CD4-positive, alpha-beta T cell treated with Interleukin-4 for 1 hour (primary cell): ENCODE results near the gene GAPVD1.
"Not testable (repeated sequence)": the region's sequence is repeated elsewhere in the genome, so short reads cannot be mapped to it uniquely, and the experiment has no call there.

Source experiments
- DNase-seq, 2 donors: peaks; one replicate each; pipeline ENCODE4 v3.0.0-alpha.2; 2020 to 2022

GAPVD1 gene

DNA sequence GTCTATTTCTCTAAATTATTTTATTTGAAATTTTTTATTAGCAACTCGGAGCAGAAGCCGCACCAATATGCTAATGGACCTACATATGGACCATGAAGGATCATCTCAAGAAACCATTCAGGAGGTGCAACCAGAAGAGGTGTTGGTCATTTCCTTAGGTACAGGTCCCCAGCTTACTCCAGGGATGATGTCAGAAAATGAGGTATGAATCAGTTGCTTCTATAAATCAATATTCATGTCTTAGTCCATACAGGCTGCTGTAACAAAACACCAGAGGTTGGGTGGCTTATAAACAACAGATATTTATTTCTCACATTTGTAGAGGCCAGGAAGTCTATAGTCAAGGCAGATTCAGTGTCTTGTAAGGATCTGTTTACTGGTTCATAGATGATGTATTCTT, 50.8 kb downstream of the GAPVD1 start:
- DNase-seq: no peak

DNA sequence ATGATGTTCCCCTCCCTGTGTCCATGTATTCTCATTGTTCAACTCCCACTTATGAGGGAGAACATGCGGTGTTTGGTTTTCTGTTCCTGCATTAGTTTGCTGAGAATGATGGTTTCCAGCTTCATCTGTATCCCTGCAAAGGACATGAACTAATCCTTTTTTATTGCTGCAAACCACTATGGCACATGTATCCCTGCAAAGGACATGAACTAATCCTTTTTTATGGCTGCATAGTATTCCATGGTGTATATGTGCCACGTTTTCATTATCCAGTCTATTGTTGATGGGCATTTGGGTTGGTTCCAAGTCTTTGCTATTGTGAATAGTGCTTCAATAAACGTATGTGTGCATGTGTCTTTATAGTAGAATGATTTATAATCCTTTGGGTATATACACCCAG, 54.7 kb downstream of the GAPVD1 start:
- DNase-seq: not testable (repeated sequence)

DNA sequence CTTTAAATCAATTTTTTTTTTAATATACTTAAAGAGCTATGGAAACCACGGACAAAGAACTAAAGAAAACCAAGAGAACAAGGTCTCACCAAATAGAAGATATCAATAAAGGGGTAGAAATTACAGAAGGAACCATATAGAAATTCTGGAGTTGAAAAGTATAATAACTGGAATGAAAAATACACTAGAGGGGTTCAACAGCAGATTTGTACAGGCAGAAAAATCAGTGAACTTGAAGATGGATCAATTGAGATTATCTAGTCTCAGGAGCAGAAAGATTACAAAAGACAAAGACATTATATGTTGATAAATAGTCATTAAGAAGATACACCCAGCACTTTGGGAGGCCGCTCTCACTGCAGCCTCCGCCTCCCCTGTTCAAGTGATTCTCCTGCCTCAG, 56.1 kb downstream of the GAPVD1 start:
- DNase-seq: no peak

DNA sequence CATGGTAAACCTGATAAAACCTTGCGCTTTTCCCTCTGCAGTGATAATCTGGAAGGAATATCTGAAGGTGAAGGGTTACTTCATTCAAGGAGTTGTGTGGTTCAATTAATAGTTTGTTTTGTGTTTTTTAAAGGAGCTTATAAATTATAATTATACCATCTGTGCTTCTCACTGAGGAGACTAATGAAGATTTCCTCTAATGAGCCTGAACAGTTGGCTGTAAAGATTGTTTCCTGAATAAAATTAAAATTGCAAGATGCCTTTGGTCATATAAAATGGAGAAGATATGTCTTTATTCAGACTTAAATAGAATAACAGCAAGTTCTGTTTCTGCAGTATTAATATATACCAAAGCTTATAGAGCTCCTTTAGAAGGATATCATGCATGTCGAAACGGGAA, 59.9 kb downstream of the GAPVD1 start:
- DNase-seq: no peak

DNA sequence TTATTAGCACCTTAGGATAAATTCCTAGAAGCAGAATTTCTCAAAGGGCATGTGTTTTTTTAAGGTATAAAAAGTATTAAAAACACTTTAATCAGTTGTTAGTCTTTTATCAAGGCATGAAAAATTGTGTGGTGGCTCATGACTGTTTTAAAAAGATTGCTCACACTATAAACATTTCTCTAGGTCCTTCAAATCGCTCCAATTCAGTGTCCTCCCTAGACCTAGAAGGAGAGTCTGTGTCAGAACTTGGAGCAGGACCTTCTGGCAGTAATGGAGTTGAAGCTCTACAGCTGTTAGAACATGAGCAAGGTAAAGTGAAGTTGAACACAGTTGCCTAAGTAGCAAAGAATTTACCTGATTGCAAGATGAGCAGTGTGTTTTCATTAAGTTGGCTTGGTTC, 62.0 kb downstream of the GAPVD1 start:
- DNase-seq: no peak

DNA sequence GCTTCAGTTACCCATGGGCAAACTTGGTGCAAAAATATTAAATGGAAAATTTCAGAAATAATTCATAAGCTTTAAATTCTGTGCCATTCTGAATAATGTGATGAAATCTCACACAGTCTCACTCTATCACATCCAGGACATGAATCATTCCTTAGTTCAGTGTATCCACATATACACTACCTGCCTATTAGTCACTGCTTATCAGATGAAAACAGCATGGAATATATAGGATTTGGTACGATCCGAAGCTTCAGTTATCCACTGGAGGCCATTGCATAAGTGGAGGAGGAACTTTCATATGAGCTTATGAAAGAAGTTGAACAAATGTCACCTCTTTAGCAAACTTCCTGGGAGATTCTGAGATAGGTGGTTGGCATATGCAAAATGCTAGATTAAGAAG, 64.2 kb downstream of the GAPVD1 start:
- DNase-seq: no peak

DNA sequence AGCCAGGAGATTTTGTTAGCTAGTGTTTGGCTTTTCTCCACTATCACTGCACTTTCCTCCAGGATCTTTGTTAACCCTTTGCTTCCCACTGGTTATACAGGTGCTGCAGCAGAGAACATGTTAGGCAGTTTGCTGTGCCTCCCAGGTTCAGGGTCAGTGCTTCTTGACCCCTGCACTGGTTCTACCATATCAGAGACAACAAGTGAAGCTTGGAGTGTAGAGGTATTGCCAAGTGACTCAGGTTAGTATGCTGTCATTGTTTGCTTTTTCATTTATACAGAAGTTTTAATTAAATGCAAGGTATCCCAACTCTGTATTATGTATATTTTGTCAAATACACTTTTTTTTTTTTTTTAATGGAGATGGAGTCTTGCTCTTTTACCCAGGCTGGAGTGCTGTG, 68.4 kb downstream of the GAPVD1 start:
- DNase-seq: no peak

DNA sequence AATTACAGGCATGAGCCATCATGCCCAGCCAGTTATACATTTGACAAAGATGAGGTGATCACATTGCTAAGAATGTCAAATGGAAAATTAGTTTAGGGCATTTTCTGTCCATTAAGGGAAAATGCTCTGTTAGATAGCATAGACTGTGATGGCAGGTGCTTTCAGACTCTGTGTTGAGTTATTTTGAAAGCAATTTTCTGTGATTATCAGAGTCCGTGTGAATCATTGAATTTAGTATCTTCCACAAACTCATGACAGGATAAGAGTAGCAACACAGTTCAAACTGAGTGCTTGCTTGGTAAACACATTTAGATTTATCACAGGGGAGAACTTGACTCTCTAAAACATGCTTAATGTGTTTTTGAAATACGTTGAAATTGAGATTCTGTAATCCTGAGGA, 69.0 kb downstream of the GAPVD1 start:
- DNase-seq: no peak

DNA sequence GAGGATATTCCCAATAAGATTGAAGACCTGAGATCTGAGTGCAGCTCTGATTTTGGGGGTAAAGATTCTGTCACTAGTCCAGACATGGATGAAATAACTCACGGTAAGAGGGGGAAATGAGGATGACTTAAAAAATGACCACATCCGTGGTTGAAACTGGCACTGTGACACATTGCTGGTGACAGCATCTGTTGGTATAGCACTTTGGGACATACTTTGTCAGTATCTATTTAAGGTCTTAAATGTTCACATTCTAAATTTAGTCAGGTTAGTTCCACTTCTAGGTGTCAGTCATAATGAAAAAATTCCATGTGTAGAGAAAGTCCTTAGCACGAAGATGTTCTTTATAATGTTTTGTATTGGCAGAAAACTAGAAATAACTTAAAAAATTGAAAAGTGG, 70.9 kb downstream of the GAPVD1 start:
- no peak for DNase-seq

DNA sequence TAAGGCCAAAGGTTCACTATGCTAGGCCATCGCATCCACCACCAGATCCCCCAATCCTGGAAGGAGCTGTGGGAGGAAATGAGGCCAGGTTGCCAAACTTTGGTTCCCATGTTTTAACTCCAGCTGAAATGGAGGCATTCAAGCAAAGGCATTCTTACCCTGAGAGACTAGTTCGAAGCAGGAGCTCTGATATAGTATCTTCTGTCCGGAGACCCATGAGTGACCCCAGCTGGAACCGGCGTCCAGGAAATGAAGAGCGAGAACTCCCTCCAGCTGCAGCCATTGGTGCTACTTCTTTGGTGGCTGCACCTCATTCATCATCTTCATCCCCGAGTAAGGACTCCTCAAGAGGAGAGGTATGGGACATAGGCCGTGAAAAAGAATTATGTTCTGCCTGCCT, 75.6 kb downstream of the GAPVD1 start:
- DNase-seq: no peak

DNA sequence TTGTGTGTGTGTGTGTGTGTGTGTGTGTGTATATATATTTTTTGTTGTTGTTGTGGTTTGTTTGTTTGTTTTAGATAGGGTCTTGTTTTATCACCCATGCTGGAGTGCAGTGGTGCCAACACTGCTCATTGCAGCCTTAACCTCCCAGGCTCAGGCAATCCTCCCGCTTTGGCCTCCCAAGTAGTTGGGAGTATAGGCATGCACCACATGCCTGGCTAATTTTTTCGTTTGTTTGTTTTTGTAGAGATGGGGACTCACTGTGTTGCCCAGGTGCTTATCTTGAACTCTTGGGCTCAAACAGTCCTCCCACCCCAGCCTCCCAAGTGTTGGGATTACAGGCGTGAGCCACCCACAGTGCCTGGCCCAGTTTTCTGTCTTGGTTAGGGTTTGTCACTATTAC, 77.3 kb downstream of the GAPVD1 start:
- DNase-seq: no peak

DNA sequence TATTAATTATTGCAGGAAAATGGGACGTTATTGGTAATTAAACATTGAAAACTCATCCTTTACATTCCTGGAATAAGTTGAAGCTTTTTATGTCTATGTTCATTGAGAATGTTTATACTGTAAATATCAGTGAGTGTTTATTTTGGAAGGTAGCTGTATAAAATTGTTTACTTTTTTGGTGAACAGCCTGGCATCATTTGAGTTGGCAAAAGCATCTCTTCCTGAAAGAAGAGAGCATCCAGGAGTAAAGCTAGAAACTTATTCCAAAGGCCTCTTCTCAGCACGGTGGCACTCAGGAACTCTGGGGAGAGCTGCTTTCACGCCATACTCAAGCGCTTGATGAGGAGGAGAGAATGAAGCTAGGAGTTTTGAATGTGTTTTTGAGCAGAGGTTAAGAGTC, 79.9 kb downstream of the GAPVD1 start:
- DNase-seq: no peak

DNA sequence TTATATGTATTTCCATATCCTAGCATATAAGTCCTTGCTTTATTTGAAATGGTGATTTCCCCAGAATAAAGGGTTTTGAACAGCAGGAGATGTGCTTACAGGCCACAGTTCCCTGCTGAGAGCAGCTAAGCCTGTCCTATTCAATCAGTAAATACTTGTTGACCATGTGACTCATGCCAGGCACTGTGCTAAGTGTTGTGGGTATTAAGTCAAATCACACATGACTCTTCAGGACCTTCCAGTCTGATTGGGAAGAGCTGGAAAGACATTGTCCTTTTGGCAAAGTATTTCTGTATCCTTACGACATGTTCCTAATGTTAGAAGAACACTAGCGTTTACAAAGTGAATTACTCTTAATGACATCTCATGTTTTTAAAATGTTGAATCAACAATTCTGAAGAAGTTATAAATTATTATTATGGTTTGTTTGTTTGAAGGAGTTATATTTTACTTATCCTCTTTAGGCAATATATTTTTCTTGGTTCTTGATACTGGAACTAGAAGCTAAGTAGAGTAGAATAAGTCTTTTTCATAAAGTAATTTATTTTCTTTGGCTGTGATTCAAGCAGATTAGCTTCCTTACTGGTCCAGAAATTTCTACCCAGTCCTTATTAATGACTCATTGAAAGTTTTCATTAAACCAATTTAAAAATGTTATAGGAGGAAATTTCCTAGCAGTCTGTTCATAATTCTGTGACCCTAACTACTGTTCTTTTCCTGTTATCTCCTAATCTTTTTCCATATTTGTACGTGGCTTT, 82.1 kb downstream of the GAPVD1 start:
- DNase-seq: no peak

DNA sequence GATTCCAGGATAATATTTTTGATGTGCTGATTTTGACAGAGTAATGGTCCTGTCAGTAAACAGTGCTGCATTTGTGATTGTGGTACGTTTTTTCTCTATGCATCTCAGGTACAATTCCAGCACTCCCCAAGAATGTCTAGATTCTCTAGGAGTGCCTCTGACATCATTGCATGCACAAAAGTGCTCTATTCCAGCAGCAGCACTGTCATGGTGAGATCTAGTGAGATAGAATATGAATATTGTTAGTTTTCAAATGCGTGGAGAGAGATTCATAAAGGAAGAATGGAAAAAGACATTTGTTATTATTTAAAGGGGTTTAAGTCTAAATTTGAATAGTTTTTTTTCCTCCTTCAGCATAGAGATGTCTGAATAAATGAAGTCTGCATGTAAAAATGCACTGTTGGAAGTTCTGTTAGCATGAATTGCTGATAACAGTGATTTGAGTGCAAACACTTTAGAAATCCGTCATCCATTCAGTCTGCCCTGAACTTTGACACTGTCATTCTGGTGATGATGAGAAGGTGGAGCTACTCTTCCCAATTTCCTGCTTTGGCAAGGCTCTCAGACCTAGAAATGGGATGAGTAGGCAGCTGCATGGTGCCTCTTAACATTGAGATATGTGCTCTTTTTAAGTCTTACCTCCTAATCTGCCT, 84.6 kb downstream of the GAPVD1 start:
- DNase-seq: no peak

DNA sequence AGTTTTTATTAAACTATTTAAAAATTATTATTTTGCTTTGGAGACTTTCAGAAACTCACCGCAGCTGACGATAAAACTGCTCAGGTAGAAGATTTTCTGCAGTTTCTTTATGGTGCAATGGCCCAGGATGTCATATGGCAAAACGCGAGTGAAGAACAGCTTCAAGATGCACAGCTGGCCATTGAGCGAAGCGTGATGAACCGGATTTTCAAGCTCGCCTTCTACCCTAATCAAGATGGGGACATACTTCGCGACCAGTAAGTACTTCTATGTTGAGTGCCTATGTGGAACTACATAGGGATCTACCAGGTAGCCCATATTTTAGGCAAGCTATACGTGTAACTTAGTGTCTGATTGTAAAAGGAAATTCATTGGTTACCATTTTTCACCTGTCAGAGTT, 94.0 kb downstream of the GAPVD1 start:
- DNase-seq: no peak

DNA sequence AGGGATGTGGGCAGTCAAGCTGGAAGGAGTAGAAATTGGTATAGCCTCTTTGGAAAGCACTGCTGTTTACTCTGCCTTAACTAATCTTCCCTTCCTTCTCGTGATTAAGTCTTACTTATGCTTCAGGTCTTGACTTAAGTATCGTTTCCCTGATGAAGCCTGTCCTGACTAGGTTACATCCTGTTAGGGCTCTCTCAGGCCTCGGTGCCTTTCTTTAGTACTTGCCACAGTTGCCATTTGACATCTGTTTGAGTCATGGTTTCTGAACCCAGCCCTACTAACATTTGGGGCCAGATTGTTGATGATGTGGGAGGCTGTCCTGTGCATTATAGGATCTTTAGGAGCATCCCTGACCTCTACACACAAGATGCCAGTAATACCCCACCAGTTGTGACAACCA, 94.4 kb downstream of the GAPVD1 start:
- no peak for DNase-seq

DNA sequence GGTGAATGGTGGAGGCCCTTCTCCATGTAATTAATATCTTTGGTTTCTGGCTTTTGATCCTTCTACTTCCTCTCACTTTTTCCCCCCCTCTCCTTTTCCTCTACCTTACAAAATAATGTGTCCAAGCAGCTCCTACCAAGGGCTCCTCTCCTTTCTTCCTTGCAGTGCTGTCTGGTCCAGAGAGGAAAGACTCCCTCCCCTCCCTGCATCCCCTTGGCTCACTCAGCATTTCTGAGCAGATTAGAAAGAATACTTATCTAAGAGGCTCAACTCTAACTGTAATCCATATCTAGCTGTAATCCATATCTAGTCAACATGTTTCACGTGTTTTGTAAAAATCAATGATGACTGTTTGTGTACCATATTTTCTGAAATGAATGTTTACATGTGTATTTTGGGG, 97.4 kb downstream of the GAPVD1 start:
- no peak for DNase-seq

DNA sequence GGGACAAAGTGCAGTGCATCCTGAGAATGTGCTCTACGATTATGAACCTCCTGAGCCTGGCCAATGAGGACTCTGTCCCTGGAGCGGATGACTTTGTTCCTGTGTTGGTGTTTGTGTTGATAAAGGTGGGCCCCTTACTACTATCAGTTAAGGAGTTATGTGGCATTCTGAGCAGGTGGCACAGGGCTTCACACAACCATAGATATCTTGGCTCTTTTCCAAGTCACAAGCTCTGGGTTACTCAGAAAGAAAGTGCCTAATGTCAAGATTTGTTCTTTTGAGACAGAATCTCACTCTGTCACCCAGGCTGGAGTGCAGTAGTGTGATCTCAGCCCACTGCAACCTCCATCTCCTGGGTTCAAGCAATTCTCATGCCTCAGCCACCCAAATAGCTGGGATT, 99.0 kb downstream of the GAPVD1 start:
- no peak for DNase-seq

DNA sequence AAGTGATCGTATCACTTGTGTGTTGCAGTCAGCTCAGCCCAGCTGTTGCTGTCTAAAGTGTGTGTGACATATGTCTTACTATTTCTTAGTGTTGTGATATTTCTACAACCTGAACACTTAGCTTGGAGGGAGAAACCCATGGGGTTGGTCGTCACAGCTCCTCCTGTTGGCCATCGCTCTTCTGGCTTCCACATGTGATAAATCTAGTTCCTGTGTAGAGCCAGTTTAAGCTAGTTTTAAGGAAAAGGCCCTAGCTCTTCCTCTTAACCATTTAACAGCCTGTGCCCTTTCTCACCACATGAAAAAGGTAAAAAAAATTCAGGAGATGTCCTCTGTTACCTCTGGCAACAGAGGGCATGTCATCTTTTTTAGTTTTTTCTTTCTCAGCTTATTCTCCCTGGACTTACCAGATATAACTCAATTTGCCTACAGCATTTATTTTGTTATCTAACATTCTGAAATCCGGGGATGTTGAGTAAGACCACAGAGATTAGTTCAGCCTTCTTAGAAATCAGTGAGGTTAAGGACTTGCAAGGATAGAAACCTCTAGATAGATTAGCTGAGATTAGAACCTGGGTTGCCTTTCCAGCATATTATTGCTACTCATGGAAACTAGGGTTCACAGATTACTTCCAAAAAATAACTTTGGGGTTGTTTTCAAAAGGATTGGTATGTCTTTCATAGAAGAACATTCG, 100.4 kb downstream of the GAPVD1 start:
- peak in 1 of 2 donors; percentile 6 for DNase-seq

DNA sequence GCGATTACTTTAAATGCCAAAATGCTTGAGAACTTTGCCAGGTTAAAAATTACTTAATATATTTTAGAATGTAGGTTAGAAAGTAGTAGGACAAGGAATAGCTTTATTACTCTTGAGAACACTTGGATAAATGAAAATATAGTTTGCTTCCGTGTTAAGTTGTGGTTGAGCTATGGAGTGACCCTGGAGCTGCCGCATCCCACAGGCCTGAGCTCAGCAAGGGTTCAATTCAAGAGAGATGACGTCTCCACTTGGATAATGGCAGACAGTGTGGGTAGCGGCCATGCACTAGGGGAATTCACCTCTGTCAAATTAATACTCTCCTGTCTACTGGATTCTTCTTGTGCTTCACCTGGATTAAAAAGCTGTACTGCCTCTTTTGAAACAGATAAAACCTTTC, 105.0 kb downstream of the GAPVD1 start:
- no peak for DNase-seq

DNA sequence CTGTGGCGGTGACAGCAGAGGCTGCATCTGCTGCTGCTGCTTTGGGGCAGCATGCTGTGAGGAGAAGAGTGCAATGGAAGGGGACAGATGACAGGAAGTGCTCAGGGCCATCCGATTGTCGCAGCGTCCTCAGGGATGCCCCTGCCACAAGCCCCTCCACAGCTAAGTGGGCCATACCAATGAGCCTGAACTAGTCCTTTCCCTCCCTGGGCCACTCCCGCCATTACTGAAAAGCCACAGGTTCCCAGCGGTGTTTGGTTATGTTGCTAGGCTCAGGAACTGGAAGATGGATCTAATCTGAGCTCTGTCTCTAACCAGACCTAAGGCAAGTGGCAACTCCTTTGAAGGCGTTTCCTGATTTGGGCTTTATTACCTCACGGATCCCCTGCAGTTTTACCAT, 109.2 kb downstream of the GAPVD1 start:
- DNase-seq: no peak

DNA sequence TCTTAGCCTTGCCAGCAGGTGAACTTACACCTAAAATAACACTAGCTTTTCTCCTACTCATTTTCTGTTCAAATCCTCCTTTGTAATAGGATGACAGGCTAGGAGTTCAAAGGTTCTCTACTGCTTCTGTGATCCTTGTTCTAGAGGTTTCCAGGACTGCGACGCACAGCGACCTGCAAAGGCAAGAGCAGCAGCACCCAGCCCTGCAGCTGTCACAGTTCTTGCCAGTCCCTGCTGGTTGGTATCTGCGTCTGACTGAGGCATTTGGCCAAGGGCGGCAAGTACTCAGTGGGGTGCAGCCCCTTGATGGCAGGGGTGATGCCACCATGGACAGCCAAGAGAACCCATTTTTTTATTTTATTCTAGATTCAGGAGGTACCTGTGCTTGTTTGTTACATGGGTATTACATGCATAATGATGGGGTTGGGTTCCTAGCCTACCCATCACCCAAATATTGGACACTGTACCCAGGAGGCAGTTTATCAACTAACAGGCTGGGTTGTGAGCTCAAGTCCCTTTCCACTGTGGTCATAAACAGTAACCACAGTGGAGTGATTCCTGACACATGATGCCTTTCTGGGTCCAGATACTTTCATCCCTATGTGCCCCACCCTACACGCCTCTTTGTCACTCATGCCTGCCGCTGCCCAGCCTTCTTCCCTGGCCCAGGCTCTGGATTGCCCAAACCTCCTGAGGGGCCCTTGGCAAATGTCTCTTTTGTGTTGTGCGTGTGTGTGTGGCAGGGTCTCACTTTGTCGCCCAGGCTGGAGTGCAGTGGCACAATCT, 111.0 kb downstream of the GAPVD1 start:
- no peak for DNase-seq
